Measurements from ENCODE around the gene SELENOM.

- TF ChIP-seq, protein P1, sequence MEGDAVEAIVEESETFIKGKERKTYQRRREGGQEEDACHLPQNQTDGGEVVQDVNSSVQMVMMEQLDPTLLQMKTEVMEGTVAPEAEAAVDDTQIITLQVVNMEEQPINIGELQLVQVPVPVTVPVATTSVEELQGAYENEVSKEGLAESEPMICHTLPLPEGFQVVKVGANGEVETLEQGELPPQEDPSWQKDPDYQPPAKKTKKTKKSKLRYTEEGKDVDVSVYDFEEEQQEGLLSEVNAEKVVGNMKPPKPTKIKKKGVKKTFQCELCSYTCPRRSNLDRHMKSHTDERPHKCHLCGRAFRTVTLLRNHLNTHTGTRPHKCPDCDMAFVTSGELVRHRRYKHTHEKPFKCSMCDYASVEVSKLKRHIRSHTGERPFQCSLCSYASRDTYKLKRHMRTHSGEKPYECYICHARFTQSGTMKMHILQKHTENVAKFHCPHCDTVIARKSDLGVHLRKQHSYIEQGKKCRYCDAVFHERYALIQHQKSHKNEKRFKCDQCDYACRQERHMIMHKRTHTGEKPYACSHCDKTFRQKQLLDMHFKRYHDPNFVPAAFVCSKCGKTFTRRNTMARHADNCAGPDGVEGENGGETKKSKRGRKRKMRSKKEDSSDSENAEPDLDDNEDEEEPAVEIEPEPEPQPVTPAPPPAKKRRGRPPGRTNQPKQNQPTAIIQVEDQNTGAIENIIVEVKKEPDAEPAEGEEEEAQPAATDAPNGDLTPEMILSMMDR (IDR thresholded peaks at IDR 0.05; ENCODE audit: low read length): no peak
- no peak for TF ChIP-seq EZH2 (IDR thresholded peaks at IDR 0.05; ENCODE audit: borderline replicate concordance, low read length)
These were observed 11.8 kb upstream of the SELENOM start for GRCh38 chr22:31119026-31119717.
